Measurements from ENCODE around the gene CAMLG.

The CAMLG gene

DNA sequence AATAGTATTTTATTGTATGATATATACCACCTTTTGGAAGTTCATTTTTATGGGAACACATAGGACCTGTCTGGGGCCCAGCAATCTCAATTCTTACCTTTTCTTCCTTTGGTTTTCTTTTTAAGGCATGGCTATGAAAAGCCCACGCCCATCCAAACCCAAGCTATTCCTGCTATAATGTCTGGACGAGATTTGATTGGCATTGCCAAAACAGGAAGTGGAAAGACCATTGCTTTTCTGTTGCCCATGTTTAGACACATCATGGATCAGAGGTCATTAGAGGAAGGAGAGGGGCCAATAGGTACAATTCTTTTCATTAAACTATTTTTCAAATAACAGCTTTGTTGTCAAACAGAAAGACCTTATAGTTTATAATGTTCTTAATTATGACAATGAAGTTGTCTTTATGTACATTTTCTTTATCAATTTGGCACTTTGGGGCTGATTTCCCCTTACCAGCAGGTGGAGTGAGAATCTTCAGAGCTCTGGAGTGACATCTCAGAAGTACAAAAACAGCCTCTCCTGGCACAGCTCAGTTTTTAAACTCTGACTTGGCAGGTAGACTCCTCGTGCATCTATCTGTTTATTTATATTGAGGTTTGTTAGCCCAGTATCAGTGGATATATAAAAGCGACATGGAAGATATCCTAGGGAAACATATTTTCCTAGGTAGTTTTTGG, 46.0 kb downstream of the CAMLG start:
- DNase-seq, result no peak

DNA sequence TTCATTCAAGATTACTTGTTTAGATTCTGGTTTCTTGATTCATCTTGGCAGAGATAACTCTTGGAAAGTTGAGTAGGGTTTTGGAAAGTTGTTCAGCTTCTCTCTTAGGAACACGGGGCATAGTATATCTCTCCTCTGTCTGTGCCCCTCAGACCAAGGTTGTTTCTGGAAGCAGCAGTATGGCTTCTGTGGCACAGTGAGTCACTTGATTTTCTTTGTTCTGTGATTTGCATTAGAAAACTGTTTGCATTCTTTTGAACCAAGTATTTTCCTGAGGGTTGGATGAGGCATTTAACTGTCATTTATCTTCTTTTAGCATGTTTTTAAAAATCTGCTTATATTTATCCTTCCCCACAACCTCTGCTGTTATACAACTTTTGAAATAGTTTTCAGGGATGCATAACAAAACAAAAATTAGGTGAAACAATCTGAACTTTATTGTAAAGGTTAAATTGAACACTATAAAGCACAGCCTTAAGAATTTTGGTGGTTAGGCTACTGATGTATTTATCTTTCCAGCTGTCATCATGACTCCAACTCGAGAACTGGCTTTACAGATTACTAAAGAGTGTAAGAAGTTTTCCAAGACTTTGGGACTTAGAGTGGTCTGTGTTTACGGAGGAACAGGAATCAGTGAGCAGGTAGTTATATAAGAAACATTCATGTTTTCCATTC, 46.7 kb downstream of the CAMLG start:
- DNase-seq, result no peak

DNA sequence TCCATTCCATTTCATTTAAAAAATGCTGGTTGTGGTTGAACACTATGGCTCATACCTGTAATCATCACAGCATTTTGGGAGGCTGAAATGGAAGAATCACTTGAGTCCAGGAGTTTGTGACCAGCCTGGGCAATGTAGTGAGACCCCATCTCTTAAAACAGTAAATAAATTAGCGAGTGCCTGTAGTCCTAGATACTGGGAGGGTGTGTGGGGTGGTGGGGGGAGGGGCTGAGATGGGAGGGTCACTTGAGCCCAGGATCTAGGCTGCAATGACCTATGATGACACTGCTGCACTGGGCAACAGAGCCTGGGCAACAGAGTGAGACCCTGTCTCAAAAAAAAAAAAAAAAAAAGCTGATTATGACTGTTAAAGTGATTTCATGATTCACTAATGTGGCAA, 49.3 kb downstream of the CAMLG start:
- no peak for DNase-seq

DNA sequence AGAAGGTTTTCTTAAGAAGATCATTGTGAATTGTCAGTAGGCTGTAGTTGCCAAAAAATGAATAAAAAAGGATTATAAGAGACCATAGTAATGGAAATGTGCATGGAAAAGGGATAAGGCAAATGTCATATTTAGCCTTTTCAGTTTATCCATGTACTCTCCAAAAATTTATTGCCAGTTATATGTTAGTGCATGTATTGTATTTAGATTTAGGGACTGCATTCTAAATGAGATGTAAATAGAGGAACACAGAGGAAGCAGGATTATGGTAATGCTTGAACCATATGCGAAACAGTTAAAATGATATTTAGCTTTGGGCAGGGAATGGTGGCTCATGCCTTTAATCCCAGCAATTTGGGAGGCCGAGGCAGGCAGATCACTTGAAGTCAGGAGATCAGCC, 53.2 kb downstream of the CAMLG start:
- DNase-seq, result no peak

DNA sequence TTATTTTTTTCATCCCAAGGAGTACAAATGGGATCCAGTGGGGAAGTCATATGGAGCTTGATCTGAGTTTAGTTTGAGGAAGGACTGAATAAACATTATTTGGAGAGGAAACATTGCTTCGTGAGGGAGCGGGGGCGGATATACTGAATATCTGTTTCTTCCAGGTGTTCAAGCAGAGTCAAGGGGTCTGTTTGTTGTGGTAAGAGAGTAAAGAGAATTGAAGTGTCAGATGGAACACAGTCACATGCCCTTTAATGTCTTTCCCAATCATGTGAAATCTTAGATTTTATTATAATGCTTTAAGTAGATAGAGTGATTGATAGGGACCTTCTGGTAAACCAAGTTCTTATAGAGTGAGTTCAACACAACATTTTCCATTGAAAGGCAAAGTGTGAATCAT, 53.9 kb downstream of the CAMLG start:
- DNase-seq, result no peak

DNA sequence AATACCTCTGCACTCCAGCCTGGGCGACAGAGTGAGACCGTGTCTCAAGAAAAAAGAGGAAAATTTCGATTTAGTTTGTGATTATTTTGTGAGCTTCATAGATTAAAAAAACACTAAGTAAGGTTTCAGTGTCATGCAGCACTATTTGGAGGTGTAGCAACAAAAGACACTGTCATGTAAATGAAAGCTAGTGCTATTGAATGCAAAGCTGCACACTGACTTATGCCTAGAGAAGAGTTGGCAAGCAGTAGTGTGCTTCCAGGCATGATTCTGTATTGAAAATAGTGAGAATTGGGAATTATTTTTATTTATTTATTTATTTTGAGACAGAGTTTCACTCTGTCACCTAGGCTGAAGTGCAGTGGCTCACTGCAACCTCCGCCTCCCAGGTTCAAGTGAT, 54.8 kb downstream of the CAMLG start:
- DNase-seq, result no peak

DNA sequence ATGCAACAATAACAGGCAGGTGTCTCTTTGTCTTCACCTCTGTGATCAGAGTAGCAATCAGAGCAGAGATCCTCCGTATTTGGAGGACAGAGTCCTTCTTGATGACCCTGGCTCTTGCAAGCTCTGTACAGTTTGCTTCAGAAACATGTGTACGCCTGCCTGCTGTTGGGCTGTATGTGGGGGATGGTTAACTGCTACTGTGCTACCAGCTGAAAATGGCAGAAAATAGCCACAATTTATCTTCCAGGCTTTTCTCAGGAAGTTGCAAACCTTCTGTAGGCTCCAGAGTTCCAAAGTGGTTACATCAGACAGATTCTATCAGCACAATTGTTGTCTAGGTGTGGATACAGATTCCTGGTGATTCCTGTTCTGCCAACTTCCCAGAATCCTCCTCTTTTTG, 55.7 kb downstream of the CAMLG start:
- no peak for DNase-seq

DNA sequence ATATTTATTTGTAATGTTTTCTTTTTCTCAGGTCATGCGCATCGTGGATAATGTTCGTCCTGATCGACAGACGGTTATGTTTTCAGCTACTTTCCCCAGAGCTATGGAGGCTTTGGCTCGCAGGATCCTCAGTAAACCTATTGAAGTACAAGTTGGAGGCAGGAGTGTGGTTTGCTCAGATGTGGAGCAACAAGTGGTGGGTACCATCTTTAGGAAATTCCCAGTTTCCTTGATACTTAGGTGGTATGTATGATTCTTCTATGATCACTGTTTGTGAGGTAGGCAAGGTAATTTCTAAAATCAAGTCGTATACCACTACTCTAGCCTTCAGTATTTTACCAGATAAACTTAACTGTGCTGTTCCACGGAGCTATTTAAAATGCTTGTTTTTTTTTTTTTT, 56.5 kb downstream of the CAMLG start:
- no peak for DNase-seq

DNA sequence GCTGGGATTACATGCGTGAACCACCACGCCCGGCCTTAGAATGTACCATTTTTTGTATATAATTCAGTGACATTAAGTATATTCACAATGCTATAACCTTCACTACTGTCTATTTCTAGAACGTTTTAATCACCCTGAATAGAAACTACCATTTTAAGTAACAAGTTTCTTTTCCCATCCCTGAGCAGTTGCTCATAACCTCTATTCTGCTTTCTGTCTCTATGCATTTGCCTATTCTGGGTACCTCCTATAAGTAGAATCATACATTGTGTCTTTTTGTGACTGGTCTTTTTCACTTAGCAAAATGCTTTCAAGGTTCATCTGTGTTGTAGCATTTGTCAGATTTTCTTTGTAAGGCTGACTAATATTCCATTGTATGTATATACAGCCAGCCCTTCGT, 60.1 kb downstream of the CAMLG start:
- DNase-seq, result no peak
